HepG2 (cell line): Measurements from ENCODE around the gene CDK12. TPM values are rescaled to one million over a fixed set of nuclear protein-coding genes. Genes with fewer than 3 reads are reported as not detected.

Experiments
- CENPX ChIP-seq: sonication (generic); formaldehyde crosslinking; IDR thresholded peaks from 2 replicates; pipeline ENCODE4 v1.9.0; 2021; ENCODE audit warnings: mild to moderate bottlenecking, missing genetic modification reagents, moderate library complexity
- ESRRA ChIP-seq: sonication (generic); formaldehyde crosslinking; IDR thresholded peaks from 2 replicates; pipeline ENCODE4 v1.5.1; 2020; ENCODE audit warnings: mild to moderate bottlenecking, low read depth, missing genetic modification reagents
- KLF16 ChIP-seq, 2 experiments: sonication (generic) in 1 of 2; formaldehyde crosslinking in 1 of 2; IDR thresholded peaks; 2 replicates each; pipeline versions ENCODE4 v1.6.1 to v1.8.0; 2016 to 2023; ENCODE audit warnings: missing genetic modification reagents in 2 of 2, missing compliant biosample characterization in 1 of 2
- NFIB ChIP-seq: sonication (generic); formaldehyde crosslinking; IDR thresholded peaks from 2 replicates; pipeline ENCODE4 v1.9.0; 2021; ENCODE audit warnings: missing genetic modification reagents, mild to moderate bottlenecking, borderline replicate concordance
- SMAD3 ChIP-seq: sonication (generic); formaldehyde crosslinking; IDR thresholded peaks from 2 replicates; pipeline ENCODE4 v1.4.0; 2020; ENCODE audit warnings: missing genetic modification reagents
- ZEB1 ChIP-seq: IDR thresholded peaks from 2 replicates; pipeline ENCODE4 v1.6.1; 2012; ENCODE audit warnings: mild to moderate bottlenecking, low read depth, inconsistent platforms; ENCODE audit not compliant: insufficient replicate concordance
- ZNF33B ChIP-seq: sonication (generic); formaldehyde crosslinking; IDR thresholded peaks from 2 replicates; pipeline ENCODE4 v1.5.1; 2020; ENCODE audit warnings: mild to moderate bottlenecking, missing genetic modification reagents
- ZNF562 ChIP-seq: sonication (generic); formaldehyde crosslinking; IDR thresholded peaks from 2 replicates; pipeline ENCODE4 v1.8.0; 2022; ENCODE audit warnings: missing genetic modification reagents, borderline replicate concordance
- ZNF607 ChIP-seq: sonication (generic); formaldehyde crosslinking; IDR thresholded peaks from 2 replicates; pipeline ENCODE4 v1.5.1; 2020; ENCODE audit warnings: missing genetic modification reagents, mild to moderate bottlenecking, borderline replicate concordance
- ZNF788 ChIP-seq: sonication (generic); formaldehyde crosslinking; IDR thresholded peaks from 2 replicates; pipeline ENCODE4 v1.5.0; 2020; ENCODE audit warnings: mild to moderate bottlenecking, missing genetic modification reagents, borderline replicate concordance
- polyA plus RNA-seq, 8 experiments: library from polyadenylated mRNA; depleted of rRNA in 3 of 8; stranded (reverse) in 7 of 8; unstranded in 1 of 8; fragments of >200 nt; fragmentation: Illumina TruSeq in 4 of 8; extraction: Trizol in 4 of 8; gene quantifications; 2 replicates each; pipeline versions ENCODE4 v1.2.1 to v1.2.3, GENCODE V29; 2011 to 2016; ENCODE audit warnings: low read depth in 4 of 8, missing spikeins in 1 of 8, mixed read lengths in 1 of 8; ENCODE audit not compliant: insufficient read depth in 1 of 8
- total RNA-seq, 5 experiments: library from RNA; depleted of rRNA; stranded (reverse); fragments of >200 nt; fragmentation: Illumina TruSeq; extraction: Trizol; gene quantifications; 2 replicates each; pipeline ENCODE4 v1.2.3, GENCODE V29; 2016; ENCODE audit warnings: low read depth in 1 of 5
- TF ChIP-seq, protein P1 (sequence below): sonication (generic); formaldehyde crosslinking; IDR thresholded peaks from 2 replicates; pipeline ENCODE4 v1.4.0; 2020; ENCODE audit warnings: mild to moderate bottlenecking, missing genetic modification reagents
- TF ChIP-seq, protein P2 (sequence below): sonication (generic); formaldehyde crosslinking; IDR thresholded peaks from 2 replicates; pipeline ENCODE4 v1.5.1; 2020; ENCODE audit warnings: mild to moderate bottlenecking, moderate library complexity, missing genetic modification reagents
- TF ChIP-seq, protein P3 (sequence below): sonication (generic); formaldehyde crosslinking; IDR thresholded peaks from 2 replicates; pipeline ENCODE4 v1.5.1; 2020; ENCODE audit warnings: mild to moderate bottlenecking, missing genetic modification reagents, moderate library complexity
- TF ChIP-seq, protein P4 (sequence below): sonication (generic); formaldehyde crosslinking; IDR thresholded peaks from 2 replicates; pipeline ENCODE4 v1.8.0; 2023; ENCODE audit warnings: mild to moderate bottlenecking, missing genetic modification reagents
- TF ChIP-seq, protein P5 (sequence below): fragments of 450-650 bp; IDR thresholded peaks from 2 replicates; pipeline ENCODE4 v1.6.1; 2017

Gene CDK12
- total and polyA plus RNA-seq, 2 of the 13 experiments (the other 11 are each of a cell fraction or from before 2014, with no cell fraction given), result 24.0 to 88.6 TPM

DNA sequence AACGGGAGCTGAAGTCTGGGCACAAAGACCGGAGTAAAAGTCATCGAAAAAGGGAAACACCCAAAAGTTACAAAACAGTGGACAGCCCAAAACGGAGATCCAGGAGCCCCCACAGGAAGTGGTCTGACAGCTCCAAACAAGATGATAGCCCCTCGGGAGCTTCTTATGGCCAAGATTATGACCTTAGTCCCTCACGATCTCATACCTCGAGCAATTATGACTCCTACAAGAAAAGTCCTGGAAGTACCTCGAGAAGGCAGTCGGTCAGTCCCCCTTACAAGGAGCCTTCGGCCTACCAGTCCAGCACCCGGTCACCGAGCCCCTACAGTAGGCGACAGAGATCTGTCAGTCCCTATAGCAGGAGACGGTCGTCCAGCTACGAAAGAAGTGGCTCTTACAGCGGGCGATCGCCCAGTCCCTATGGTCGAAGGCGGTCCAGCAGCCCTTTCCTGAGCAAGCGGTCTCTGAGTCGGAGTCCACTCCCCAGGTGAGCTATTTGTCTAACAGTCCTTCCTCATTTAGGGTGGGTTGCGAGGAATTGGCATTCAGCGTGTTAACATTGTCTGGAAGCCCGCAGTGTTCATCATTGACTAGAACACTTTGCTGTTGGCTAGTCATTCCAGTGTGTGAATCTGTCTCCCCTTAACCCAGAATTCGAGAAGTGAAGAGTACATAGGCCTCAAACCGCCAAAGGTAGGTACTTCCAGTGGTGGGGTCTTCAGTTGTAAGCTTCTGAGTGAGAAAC is 1.5 kb downstream of the CDK12 start (continued):
- TF ChIP-seq NFIB (CRISPR knock-in tag) (no peak), ZNF788 (no peak), ESRRA (no peak), ZNF562 (CRISPR knock-in tag) (no peak), CENPX (CRISPR knock-in tag) (no peak), KLF16 (CRISPR knock-in tag; IDR thresholded peaks at IDR 0.05) (no peak; a peak in 1 of 4 replicates), ZNF607 (CRISPR knock-in tag) (0 out of 2 replicates have a peak, but pooled peaks have one; percentile 32), SMAD3 (CRISPR knock-in tag) (no peak), ZNF33B (CRISPR knock-in tag) (0 out of 2 replicates have a peak, but pooled peaks have one; percentile 26), ZEB1 (no peak)
- TF ChIP-seq, protein P1, sequence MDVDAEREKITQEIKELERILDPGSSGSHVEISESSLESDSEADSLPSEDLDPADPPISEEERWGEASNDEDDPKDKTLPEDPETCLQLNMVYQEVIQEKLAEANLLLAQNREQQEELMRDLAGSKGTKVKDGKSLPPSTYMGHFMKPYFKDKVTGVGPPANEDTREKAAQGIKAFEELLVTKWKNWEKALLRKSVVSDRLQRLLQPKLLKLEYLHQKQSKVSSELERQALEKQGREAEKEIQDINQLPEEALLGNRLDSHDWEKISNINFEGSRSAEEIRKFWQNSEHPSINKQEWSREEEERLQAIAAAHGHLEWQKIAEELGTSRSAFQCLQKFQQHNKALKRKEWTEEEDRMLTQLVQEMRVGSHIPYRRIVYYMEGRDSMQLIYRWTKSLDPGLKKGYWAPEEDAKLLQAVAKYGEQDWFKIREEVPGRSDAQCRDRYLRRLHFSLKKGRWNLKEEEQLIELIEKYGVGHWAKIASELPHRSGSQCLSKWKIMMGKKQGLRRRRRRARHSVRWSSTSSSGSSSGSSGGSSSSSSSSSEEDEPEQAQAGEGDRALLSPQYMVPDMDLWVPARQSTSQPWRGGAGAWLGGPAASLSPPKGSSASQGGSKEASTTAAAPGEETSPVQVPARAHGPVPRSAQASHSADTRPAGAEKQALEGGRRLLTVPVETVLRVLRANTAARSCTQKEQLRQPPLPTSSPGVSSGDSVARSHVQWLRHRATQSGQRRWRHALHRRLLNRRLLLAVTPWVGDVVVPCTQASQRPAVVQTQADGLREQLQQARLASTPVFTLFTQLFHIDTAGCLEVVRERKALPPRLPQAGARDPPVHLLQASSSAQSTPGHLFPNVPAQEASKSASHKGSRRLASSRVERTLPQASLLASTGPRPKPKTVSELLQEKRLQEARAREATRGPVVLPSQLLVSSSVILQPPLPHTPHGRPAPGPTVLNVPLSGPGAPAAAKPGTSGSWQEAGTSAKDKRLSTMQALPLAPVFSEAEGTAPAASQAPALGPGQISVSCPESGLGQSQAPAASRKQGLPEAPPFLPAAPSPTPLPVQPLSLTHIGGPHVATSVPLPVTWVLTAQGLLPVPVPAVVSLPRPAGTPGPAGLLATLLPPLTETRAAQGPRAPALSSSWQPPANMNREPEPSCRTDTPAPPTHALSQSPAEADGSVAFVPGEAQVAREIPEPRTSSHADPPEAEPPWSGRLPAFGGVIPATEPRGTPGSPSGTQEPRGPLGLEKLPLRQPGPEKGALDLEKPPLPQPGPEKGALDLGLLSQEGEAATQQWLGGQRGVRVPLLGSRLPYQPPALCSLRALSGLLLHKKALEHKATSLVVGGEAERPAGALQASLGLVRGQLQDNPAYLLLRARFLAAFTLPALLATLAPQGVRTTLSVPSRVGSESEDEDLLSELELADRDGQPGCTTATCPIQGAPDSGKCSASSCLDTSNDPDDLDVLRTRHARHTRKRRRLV, result no peak
- TF ChIP-seq, protein P2, sequence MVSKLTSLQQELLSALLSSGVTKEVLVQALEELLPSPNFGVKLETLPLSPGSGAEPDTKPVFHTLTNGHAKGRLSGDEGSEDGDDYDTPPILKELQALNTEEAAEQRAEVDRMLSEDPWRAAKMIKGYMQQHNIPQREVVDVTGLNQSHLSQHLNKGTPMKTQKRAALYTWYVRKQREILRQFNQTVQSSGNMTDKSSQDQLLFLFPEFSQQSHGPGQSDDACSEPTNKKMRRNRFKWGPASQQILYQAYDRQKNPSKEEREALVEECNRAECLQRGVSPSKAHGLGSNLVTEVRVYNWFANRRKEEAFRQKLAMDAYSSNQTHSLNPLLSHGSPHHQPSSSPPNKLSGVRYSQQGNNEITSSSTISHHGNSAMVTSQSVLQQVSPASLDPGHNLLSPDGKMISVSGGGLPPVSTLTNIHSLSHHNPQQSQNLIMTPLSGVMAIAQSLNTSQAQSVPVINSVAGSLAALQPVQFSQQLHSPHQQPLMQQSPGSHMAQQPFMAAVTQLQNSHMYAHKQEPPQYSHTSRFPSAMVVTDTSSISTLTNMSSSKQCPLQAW (CRISPR knock-in tag), result 0 out of 2 replicates have a peak, but pooled peaks have one; percentile 44
- TF ChIP-seq, protein P3, sequence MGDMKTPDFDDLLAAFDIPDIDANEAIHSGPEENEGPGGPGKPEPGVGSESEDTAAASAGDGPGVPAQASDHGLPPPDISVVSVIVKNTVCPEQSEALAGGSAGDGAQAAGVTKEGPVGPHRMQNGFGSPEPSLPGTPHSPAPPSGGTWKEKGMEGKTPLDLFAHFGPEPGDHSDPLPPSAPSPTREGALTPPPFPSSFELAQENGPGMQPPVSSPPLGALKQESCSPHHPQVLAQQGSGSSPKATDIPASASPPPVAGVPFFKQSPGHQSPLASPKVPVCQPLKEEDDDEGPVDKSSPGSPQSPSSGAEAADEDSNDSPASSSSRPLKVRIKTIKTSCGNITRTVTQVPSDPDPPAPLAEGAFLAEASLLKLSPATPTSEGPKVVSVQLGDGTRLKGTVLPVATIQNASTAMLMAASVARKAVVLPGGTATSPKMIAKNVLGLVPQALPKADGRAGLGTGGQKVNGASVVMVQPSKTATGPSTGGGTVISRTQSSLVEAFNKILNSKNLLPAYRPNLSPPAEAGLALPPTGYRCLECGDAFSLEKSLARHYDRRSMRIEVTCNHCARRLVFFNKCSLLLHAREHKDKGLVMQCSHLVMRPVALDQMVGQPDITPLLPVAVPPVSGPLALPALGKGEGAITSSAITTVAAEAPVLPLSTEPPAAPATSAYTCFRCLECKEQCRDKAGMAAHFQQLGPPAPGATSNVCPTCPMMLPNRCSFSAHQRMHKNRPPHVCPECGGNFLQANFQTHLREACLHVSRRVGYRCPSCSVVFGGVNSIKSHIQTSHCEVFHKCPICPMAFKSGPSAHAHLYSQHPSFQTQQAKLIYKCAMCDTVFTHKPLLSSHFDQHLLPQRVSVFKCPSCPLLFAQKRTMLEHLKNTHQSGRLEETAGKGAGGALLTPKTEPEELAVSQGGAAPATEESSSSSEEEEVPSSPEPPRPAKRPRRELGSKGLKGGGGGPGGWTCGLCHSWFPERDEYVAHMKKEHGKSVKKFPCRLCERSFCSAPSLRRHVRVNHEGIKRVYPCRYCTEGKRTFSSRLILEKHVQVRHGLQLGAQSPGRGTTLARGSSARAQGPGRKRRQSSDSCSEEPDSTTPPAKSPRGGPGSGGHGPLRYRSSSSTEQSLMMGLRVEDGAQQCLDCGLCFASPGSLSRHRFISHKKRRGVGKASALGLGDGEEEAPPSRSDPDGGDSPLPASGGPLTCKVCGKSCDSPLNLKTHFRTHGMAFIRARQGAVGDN (CRISPR knock-in tag), result 0 out of 2 replicates have a peak, but pooled peaks have one; percentile 25
- TF ChIP-seq, protein P4, sequence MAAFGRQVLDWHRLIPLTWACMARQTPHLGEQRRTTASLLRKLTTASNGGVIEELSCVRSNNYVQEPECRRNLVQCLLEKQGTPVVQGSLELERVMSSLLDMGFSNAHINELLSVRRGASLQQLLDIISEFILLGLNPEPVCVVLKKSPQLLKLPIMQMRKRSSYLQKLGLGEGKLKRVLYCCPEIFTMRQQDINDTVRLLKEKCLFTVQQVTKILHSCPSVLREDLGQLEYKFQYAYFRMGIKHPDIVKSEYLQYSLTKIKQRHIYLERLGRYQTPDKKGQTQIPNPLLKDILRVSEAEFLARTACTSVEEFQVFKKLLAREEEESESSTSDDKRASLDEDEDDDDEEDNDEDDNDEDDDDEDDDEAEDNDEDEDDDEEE (CRISPR knock-in tag), result no peak
- TF ChIP-seq, protein P5, sequence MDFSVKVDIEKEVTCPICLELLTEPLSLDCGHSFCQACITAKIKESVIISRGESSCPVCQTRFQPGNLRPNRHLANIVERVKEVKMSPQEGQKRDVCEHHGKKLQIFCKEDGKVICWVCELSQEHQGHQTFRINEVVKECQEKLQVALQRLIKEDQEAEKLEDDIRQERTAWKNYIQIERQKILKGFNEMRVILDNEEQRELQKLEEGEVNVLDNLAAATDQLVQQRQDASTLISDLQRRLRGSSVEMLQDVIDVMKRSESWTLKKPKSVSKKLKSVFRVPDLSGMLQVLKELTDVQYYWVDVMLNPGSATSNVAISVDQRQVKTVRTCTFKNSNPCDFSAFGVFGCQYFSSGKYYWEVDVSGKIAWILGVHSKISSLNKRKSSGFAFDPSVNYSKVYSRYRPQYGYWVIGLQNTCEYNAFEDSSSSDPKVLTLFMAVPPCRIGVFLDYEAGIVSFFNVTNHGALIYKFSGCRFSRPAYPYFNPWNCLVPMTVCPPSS, result no peak
- TF ChIP-seq, all 625 proteins: peak for 24
